GM12891 (cell line): ENCODE data around the gene CMKLR1.

Experiments
- POLR2A ChIP-seq: IDR thresholded peaks from 2 replicates; pipeline ENCODE4 v1.6.1; 2011; ENCODE audit warnings: low read depth, low read length, control low read depth
- SPI1 ChIP-seq: IDR thresholded peaks from 2 replicates; pipeline ENCODE4 v1.6.1; 2011; ENCODE audit warnings: low read depth, low read length, control low read depth

- no peak for TF ChIP-seq POLR2A
- no peak for TF ChIP-seq SPI1
These were observed 16.1 kb downstream of the CMKLR1 start for GRCh38 chr12:108322998-108323397.
